ENCODE measurements around the gene CDHR2. TPM values are rescaled to one million over a fixed set of nuclear protein-coding genes. Genes with fewer than 3 reads are reported as not detected.

CDHR2 gene
- total RNA-seq, 3 donors from 2014 or later, result 69.0 to 184 (median 107) TPM

DNA sequence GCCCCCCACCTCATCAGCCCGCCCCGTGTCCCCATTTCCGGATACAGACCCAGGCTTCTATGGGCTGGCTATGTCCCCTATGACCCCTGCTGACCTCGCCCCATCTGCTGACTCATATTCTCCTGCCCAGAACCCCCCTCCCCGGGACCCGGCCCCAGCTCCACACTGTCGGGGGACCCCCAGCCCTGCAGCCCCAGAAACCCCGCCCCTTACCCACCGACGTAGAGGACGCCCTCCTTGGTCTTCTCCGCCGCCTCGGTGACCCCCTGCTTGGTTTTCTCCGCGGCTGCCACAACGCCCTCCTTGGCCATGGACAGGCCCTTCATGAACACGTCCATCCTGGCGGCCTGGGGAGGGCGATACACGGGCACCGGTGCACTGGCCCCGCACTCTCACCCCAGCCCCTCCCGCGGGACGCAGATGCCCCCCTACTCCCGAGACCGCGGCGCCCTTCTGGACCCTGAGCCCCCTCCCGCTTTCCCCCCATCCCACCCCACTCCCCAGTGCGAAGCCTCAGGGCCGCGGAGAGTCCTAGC, 80.2 kb downstream of the CDHR2 start:
- H3K36me3 ChIP-seq (ENCODE audit: low read depth), result no peaks in the 10 kb centered on the region
- DNase-seq, result no peak
- TF ChIP-seq, protein P1, sequence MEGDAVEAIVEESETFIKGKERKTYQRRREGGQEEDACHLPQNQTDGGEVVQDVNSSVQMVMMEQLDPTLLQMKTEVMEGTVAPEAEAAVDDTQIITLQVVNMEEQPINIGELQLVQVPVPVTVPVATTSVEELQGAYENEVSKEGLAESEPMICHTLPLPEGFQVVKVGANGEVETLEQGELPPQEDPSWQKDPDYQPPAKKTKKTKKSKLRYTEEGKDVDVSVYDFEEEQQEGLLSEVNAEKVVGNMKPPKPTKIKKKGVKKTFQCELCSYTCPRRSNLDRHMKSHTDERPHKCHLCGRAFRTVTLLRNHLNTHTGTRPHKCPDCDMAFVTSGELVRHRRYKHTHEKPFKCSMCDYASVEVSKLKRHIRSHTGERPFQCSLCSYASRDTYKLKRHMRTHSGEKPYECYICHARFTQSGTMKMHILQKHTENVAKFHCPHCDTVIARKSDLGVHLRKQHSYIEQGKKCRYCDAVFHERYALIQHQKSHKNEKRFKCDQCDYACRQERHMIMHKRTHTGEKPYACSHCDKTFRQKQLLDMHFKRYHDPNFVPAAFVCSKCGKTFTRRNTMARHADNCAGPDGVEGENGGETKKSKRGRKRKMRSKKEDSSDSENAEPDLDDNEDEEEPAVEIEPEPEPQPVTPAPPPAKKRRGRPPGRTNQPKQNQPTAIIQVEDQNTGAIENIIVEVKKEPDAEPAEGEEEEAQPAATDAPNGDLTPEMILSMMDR (IDR thresholded peaks at IDR 0.05), result no peak
- no peak overlapping the region for H3K4me3 ChIP-seq
- intact Hi-C loops (cut with DNase I, micrococcal nuclease), result no loop called here
- H3K9me3 ChIP-seq, result no peaks in the 10 kb centered on the region
- ATAC-seq, result no peak
- H3K4me1 ChIP-seq (ENCODE audit: low read depth), result peaks cover 12% of the 10 kb centered on the region

DNA sequence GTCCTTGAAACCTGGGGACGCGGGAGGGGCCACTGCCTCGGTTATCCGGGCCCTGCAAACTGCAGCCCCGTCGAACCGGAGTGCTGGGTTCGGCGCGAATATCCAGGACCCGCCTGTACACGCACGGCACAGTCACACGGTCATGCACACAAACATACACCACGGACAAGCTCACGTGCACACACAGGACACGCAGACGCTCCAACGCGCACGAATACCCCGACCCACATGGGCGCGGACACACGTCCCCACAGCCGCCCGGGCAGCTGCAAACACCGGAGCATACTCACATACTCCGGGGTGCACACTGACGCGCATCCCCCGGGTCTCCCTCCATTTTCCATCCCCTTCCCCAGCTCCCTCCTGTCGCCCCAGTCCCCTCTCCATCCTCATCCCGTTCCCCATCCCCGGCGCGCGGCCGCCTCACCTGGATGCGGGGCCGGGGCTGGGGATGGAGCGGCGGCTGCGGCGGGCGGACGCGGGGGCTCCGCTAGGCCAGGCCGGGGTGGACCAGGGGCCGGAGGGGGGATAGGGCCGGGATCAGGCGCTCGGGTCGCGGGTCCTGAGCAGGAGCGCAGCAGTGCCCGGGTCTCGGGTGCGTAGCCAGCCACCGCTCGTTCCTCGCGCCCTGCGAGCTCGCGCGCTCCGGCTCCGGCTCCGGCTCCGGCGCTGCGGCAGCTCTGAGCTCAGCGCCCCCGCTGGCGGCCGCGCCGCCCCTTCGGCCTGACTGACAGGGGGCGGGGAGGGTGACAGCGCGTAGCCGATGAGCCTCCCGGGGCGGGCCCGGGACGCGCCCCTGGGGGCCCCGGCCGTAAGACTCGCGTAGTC, 80.9 kb downstream of the CDHR2 start, which contains the start of the genes EIF4E1B and SNCB:
Gene EIF4E1B (plus strand): TSS at position 823 of the 828 bp plus-strand sequence. CDS start 12,113 bp downstream, outside the sequence.
Gene SNCB (minus strand): TSS at position 682 of the 828 bp plus-strand sequence. CDS start 880 bp downstream, outside the sequence.
- Histone ChIP-seq H3K36me3 (ENCODE audit: low read depth) (no peaks in the 10 kb centered on the region), H3K9me3 (no peaks in the 10 kb centered on the region), H3K4me1 (ENCODE audit: low read depth) (peaks cover 12% of the 10 kb centered on the region), H3K4me3 (no peak within 1 kb of the TSS)
- DNase-seq (no peak), ATAC-seq (peak; percentile 57)
- intact Hi-C loops (cut with DNase I, micrococcal nuclease), result no loop called here
- TF ChIP-seq, protein P1 (IDR thresholded peaks at IDR 0.05), result no peak

DNA sequence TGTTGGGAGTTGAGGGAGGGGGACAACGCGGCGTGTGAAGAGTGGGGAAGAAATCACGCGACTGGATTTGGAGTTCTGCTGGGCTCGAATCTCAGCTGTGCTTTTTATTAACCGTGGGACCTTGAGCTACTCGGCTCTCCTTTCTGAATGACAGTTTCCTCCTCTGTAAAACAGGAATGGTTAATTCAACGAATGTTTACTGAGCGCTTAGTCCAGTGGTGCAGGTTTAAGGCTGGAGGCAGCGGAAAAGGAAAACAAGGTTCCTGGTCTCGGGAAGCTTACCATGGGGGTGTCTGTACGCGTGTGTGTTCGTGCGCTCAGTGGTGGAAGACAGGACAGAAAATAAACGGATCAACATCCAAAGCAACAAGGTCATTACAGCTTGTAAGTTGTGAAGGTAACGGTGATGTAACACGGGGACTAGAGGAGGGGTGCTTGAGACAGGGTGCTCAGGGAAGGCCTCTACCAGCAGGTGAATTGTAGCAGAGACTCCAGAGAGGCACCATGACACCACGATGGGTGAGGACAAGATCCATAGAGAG, 81.6 kb downstream of the CDHR2 start:
- ATAC-seq (no peak), DNase-seq (no peak)
- intact Hi-C loops (cut with DNase I, micrococcal nuclease), result no loop called here

GRCh38 chr5:176631383-176632200, 82.5 kb downstream of the CDHR2 start:
- DNase-seq (no peak), ATAC-seq (no peak)
- intact Hi-C loops (cut with DNase I, micrococcal nuclease), result no loop called here

More for the DNA sequence above, 81.6 kb downstream of the CDHR2 start:
- peaks cover 12% of the 10 kb centered on the region for H3K4me1 ChIP-seq (ENCODE audit: low read depth)
- TF ChIP-seq, protein P1 (IDR thresholded peaks at IDR 0.05), result no peak
- H3K9me3 ChIP-seq, result no peaks in the 10 kb centered on the region
- H3K4me3 ChIP-seq, result no peak overlapping the region
- H3K36me3 ChIP-seq (ENCODE audit: low read depth), result no peaks in the 10 kb centered on the region

DNA sequence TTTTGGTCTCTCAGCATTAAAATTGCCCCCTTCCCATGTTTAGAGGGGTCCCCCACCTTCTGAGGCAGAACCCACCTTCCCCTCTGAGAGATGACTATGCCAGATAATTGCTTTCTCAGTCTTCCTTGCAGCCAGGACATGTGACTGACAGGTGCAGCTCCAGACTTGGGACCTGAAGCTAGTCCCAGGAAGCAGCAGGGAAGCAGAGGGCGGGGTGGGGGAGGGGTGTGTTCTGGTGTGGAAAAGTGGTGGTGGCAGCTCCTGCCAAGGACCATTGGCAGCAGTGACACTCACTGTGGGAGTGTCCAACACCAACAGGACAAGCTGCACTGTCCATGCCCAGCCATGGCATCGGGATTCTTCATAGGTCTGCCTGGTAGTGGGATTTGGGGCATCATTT, 83.6 kb downstream of the CDHR2 start:
- intact Hi-C loops (cut with DNase I, micrococcal nuclease), result no loop called here
- H3K9me3 ChIP-seq, result no peaks in the 10 kb centered on the region
- H3K4me3 ChIP-seq, result no peak overlapping the region
- no peak for DNase-seq
- peaks cover 12% of the 10 kb centered on the region for H3K4me1 ChIP-seq (ENCODE audit: low read depth)
- TF ChIP-seq, protein P1 (IDR thresholded peaks at IDR 0.05), result no peak
- no peaks in the 10 kb centered on the region for H3K36me3 ChIP-seq (ENCODE audit: low read depth)
- peak; percentile 29 for ATAC-seq

More at GRCh38 chr5:176631383-176632200, 82.5 kb downstream of the CDHR2 start:
- Histone ChIP-seq H3K9me3 (no peaks in the 10 kb centered on the region), H3K36me3 (ENCODE audit: low read depth) (no peaks in the 10 kb centered on the region), H3K4me1 (ENCODE audit: low read depth) (peaks cover 12% of the 10 kb centered on the region), H3K4me3 (no peak overlapping the region)
- TF ChIP-seq, protein P1 (IDR thresholded peaks at IDR 0.05), result no peak
